HCT116 (cell line): ENCODE data around the gene CNTN5. TPM values are rescaled to one million over a fixed set of nuclear protein-coding genes. Genes with fewer than 3 reads are reported as not detected.

Experiments used
- ATAC-seq: fragments of 200-7000 bp; cut with Tn5 transposase; 2 replicates; pipeline ENCODE4 v1.9.1; 2020; ENCODE audit warnings: mild to moderate bottlenecking, moderate library complexity
- BruUV-seq: library from RNA; stranded (reverse); fragments of 400-500 nt; replicated peaks from 2 replicates; lab custom pipeline; 2021; lab: Mats Ljungman, UMichigan
- CTCF ChIA-PET: fragments of 300-600 bp; sonication (Branson Sonifier 250); formaldehyde crosslinking; loops from one replicate; lab custom pipeline; 2021; ENCODE audit warnings: antibody characterized with exemption; lab: Charles Lee
- POLR2A ChIA-PET: fragments of 300-600, 350-600 bp; sonication (Branson Sonifier 250); formaldehyde crosslinking; loops from one replicate; lab custom pipeline; 2021; ENCODE audit warnings: antibody characterized with exemption; lab: Charles Lee
- RAD21 ChIA-PET, 2 experiments: fragments of 300-600 bp; sonication (Branson Sonifier 250); formaldehyde crosslinking; loops; one replicate each; lab custom pipeline; 2023; ENCODE audit warnings: low total read pairs in 2 of 2; ENCODE audit not compliant: uncharacterized antibody in 2 of 2, unreplicated experiment in 2 of 2, low non-redundant PET in 1 of 2; lab: Charles Lee
- DNase-seq: peaks from one replicate; pipeline ENCODE4 v3.0.0-alpha.2; 2010; ENCODE audit warnings: low read depth, low spot score
- H2AFZ ChIP-seq: fragments of 200-600 bp; shearing (Covaris generic), sonication (generic); 2 replicates; pipeline ENCODE4 v1.6.1; 2017; ENCODE audit warnings: low read depth, mixed run types, mixed read lengths, antibody characterized with exemption, low read length; ENCODE audit not compliant: poor library complexity, severe bottlenecking
- H3K27ac ChIP-seq: 2 replicates; pipeline ENCODE4 v1.5.1; 2012; ENCODE audit warnings: low read depth, low read length
- H3K27me3 ChIP-seq: fragments of 200-600 bp; sonication (generic); 2 replicates; pipeline ENCODE4 v1.6.1; 2016; ENCODE audit warnings: mixed run types, low read length, mixed read lengths; ENCODE audit not compliant: insufficient read depth
- H3K36me3 ChIP-seq, 2 experiments: fragments of 200-500 bp in 1 of 2; fragments of 200-600 bp in 1 of 2; sonication (Bioruptor generic) in 1 of 2; sonication (generic) in 1 of 2; 2 replicates each; pipeline versions ENCODE4 v1.5.1 to v1.6.1; 2014 to 2016; ENCODE audit warnings: low read length in 2 of 2, inconsistent platforms in 1 of 2, mixed read lengths in 1 of 2, mixed run types in 1 of 2; ENCODE audit not compliant: insufficient read depth in 2 of 2, control insufficient read depth in 1 of 2
- H3K4me1 ChIP-seq, 2 experiments: fragments of 200-600 bp in 1 of 2; sonication (generic) in 1 of 2; 2 replicates each; pipeline versions ENCODE4 v1.5.1 to v1.6.1; 2012 to 2017; ENCODE audit warnings: low read length in 2 of 2, inconsistent platforms in 1 of 2, mild to moderate bottlenecking in 1 of 2, mixed read lengths in 1 of 2, mixed run types in 1 of 2, moderate library complexity in 1 of 2; ENCODE audit not compliant: insufficient read depth in 2 of 2, control insufficient read depth in 1 of 2
- H3K4me2 ChIP-seq: fragments of 200-600 bp; sonication (generic); 2 replicates; pipeline ENCODE4 v1.6.1; 2017; ENCODE audit warnings: mixed run types, low read length, mixed read lengths
- H3K4me3 ChIP-seq, 2 experiments: fragments of 200-600 bp in 1 of 2; sonication (generic) in 1 of 2; replicated peaks in 1 of 2; 2 replicates each; pipeline ENCODE4 v1.5.1; 2011 to 2016; ENCODE audit warnings: low read length in 2 of 2, control low read depth in 1 of 2, low read depth in 1 of 2, mild to moderate bottlenecking in 1 of 2, mixed read lengths in 1 of 2, mixed run types in 1 of 2
- H3K79me2 ChIP-seq: fragments of 200-600 bp; sonication (generic); 2 replicates; pipeline ENCODE4 v1.6.1; 2017; ENCODE audit warnings: mild to moderate bottlenecking, mixed run types, low read length, moderate library complexity, mixed read lengths; ENCODE audit not compliant: insufficient read depth
- H3K9ac ChIP-seq: fragments of 200-600 bp; sonication (generic); 2 replicates; pipeline ENCODE4 v1.6.1; 2016; ENCODE audit warnings: low read length, mixed read lengths
- H3K9me2 ChIP-seq: fragments of 200-600 bp; sonication (generic), shearing (Covaris generic); 2 replicates; pipeline ENCODE4 v1.6.1; 2017; ENCODE audit warnings: mixed run types, mild to moderate bottlenecking, moderate library complexity; ENCODE audit not compliant: insufficient read depth
- H3K9me3 ChIP-seq, 2 experiments: fragments of 200-500 bp in 1 of 2; fragments of 200-600 bp in 1 of 2; sonication (Bioruptor generic) in 1 of 2; sonication (generic) in 1 of 2; 2 replicates each; pipeline ENCODE4 v1.6.1; 2014 to 2017; ENCODE audit warnings: low read length in 2 of 2, mixed read lengths in 2 of 2, inconsistent platforms in 1 of 2, low read depth in 1 of 2, mild to moderate bottlenecking in 1 of 2, mixed run types in 1 of 2, moderate library complexity in 1 of 2; ENCODE audit not compliant: control insufficient read depth in 1 of 2, insufficient read depth in 1 of 2
- H4K20me1 ChIP-seq: fragments of 200-600 bp; sonication (generic), shearing (Covaris generic); 2 replicates; pipeline ENCODE4 v1.6.1; 2017; ENCODE audit warnings: mixed run types, mild to moderate bottlenecking, moderate library complexity; ENCODE audit not compliant: insufficient read depth
- ATF3 ChIP-seq: IDR thresholded peaks from 2 replicates; pipeline ENCODE4 v1.6.1; 2012
- CBX3 ChIP-seq: IDR thresholded peaks from 2 replicates; pipeline ENCODE4 v1.6.1; 2012; ENCODE audit warnings: low read depth
- EGR1 ChIP-seq: IDR thresholded peaks from 2 replicates; pipeline ENCODE4 v1.6.1; 2012; ENCODE audit warnings: low read depth
- ELF1 ChIP-seq: IDR thresholded peaks from 2 replicates; pipeline ENCODE4 v1.6.1; 2012; ENCODE audit warnings: low read depth, borderline replicate concordance
- EZH2 ChIP-seq: fragments of 200-600 bp; sonication (generic); IDR thresholded peaks from 2 replicates; pipeline ENCODE4 v1.6.1; 2017; ENCODE audit warnings: antibody characterized with exemption, mixed run types
- EZH2phosphoT487 ChIP-seq: fragments of 200-600 bp; IDR thresholded peaks from 2 replicates; pipeline ENCODE4 v1.6.1; 2018; ENCODE audit warnings: antibody characterized with exemption, borderline replicate concordance
- JUND ChIP-seq: IDR thresholded peaks from 2 replicates; pipeline ENCODE4 v1.6.1; 2012
- MAX ChIP-seq: IDR thresholded peaks from 2 replicates; pipeline ENCODE4 v1.6.1; 2012
- POLR2AphosphoS5 ChIP-seq: IDR thresholded peaks from 2 replicates; pipeline ENCODE4 v1.6.1; 2011; ENCODE audit warnings: mild to moderate bottlenecking, low read depth, low read length, moderate library complexity
- RAD21 ChIP-seq: IDR thresholded peaks from 2 replicates; pipeline ENCODE4 v1.6.1; 2012; ENCODE audit warnings: low read depth, mild to moderate bottlenecking
- REST ChIP-seq: IDR thresholded peaks from 2 replicates; pipeline ENCODE4 v1.6.1; 2012; ENCODE audit warnings: low read depth
- SIN3A ChIP-seq: IDR thresholded peaks from 2 replicates; pipeline ENCODE4 v1.6.1; 2012; ENCODE audit warnings: low read depth
- SRF ChIP-seq: IDR thresholded peaks from 2 replicates; pipeline ENCODE4 v1.6.1; 2012; ENCODE audit warnings: low read depth
- TCF7L2 ChIP-seq: IDR thresholded peaks from 2 replicates; pipeline ENCODE4 v1.7.0; 2011; ENCODE audit warnings: borderline replicate concordance, inconsistent platforms; ENCODE audit not compliant: insufficient read depth, insufficient read length; ENCODE audit errors: extremely low read depth
- YY1 ChIP-seq: IDR thresholded peaks from 2 replicates; pipeline ENCODE4 v1.6.1; 2011; ENCODE audit warnings: low read length, low read depth, moderate library complexity, mild to moderate bottlenecking; ENCODE audit not compliant: insufficient replicate concordance; ENCODE audit errors: extremely low read depth
- ZBTB33 ChIP-seq: IDR thresholded peaks from 2 replicates; pipeline ENCODE4 v1.6.1; 2011; ENCODE audit warnings: mild to moderate bottlenecking, low read length, moderate library complexity; ENCODE audit not compliant: insufficient replicate concordance; ENCODE audit errors: extremely low read depth
- intact Hi-C: fragments of 100-400 bp; cut with micrococcal nuclease; formaldehyde crosslinking; loops from 2 replicates; pipeline ENCODE4 v1.10.0; 2022
- total RNA-seq: library from RNA; stranded (reverse); gene quantifications from one replicate; pipeline ENCODE4 v1.2.1, GENCODE V29; 2021; ENCODE audit not compliant: unreplicated experiment

CNTN5 gene
- total RNA-seq, 1 experiment from 2014 or later = not detected

- intact Hi-C loops = no loop called here
- no peak overlapping the region for H2AFZ ChIP-seq
- no peak for DNase-seq
- no peak overlapping the region for H3K9ac ChIP-seq
- H3K79me2 ChIP-seq = no peaks in the 10 kb centered on the region
- peaks cover 0 to 7% of the 10 kb centered on the region in 2 experiments; a peak in 2 of 4 replicates for H3K9me3 ChIP-seq
- TF ChIP-seq ZBTB33 = no peak
- H3K27me3 ChIP-seq = no peaks in the 10 kb centered on the region
- no peaks in the 10 kb centered on the region for H4K20me1 ChIP-seq
- ChIA-PET POLR2A (no interaction called here), CTCF (no interaction called here), RAD21 (no interaction called here)
- no peaks in the 10 kb centered on the region for H3K36me3 ChIP-seq
- no TSS peak for BruUV-seq
- no peak overlapping the region for H3K27ac ChIP-seq
- no peaks in the 10 kb centered on the region for H3K4me1 ChIP-seq
- H3K4me3 ChIP-seq = no peak overlapping the region
- ATAC-seq = no peak
- no peak overlapping the region for H3K4me2 ChIP-seq
- no peaks in the 10 kb centered on the region for H3K9me2 ChIP-seq
Measured at GRCh38 chr11:99584830-99585229, 564.1 kb downstream of the CNTN5 start.

GRCh38 chr11:99585606-99586005 is 564.9 kb downstream of the CNTN5 start:
- H3K27me3 ChIP-seq = no peaks in the 10 kb centered on the region
- BruUV-seq = no TSS peak
- TF ChIP-seq CBX3 = no peak
- no peak for TF ChIP-seq JUND
- TF ChIP-seq SRF = no peak
- no peak for TF ChIP-seq EGR1
- no peak for TF ChIP-seq EZH2
- TF ChIP-seq REST = no peak
- TF ChIP-seq TCF7L2 = no peak
- no peak for TF ChIP-seq RAD21
- TF ChIP-seq MAX = no peak
- no peak for TF ChIP-seq ATF3
- no peak for TF ChIP-seq YY1
- no peak for TF ChIP-seq SIN3A
- no peak for TF ChIP-seq ELF1
- TF ChIP-seq POLR2AphosphoS5 = no peak
- no peak for TF ChIP-seq EZH2phosphoT487

More at GRCh38 chr11:99585606-99586005, 564.9 kb downstream of the CNTN5 start:
- Histone ChIP-seq H3K4me2 (no peak overlapping the region), H3K36me3 (no peaks in the 10 kb centered on the region), H3K9ac (no peak overlapping the region), H3K9me2 (no peaks in the 10 kb centered on the region), H2AFZ (no peak overlapping the region), H3K9me3 (peaks cover 0 to 7% of the 10 kb centered on the region in 2 experiments; a peak in 2 of 4 replicates), H3K4me1 (no peaks in the 10 kb centered on the region), H3K27ac (no peak overlapping the region), H3K4me3 (no peak overlapping the region), H3K79me2 (no peaks in the 10 kb centered on the region), H4K20me1 (no peaks in the 10 kb centered on the region)
- ChIA-PET RAD21 (no interaction called here), CTCF (no interaction called here), POLR2A (no interaction called here)
- no peak for ATAC-seq
- no peak for DNase-seq
- intact Hi-C loops = no loop called here
